ENCODE data around the gene TNFRSF6B.

Gene TNFRSF6B

DNA sequence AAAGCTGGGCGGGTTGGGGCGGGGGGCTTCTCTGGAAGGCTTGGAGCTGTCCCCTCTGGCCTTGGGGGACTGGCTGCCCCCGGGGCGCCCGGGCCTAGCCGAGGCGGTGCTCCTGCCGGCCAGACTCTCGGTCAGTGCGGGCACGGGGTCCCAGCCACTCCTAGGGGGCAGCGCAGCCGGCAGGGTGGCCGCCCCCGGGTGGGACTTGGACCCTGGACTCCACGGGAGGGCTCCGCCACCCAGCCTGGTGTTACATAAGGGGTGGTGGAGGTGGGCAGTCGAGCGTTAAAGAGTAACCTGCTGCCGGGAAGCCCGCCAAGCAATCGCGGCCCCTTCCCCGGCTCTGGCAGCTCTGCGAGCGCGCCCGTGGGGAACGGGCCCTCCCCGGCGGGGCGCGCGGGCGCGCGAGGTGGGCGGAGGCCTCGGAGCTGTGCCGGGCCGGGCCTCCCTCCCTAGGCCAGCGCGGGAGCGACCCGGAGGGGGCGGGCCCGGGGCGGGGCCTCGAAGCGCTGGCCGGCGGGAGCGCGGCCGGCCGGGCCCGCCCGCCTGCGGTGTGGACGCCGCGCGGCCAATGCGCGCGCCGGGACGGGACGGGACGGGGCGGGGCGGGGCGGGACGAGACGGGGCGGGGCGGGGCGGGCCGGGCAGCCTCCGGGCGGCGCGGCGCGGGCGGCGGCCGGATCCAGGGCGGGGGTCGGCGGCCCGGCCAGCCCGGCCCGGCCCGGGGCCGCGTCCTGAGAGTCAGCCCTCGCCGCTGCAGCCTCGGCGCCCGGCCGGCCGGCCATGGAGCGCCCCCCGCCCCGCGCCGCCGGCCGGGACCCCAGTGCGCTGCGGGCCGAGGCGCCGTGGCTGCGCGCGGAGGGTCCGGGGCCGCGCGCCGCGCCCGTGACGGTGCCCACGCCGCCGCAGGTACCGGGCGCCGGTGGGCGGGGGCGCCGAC is 42.9 kb downstream of the TNFRSF6B start, which contains the start of gene SLC2A4RG:
SLC2A4RG (plus strand) TSS at position 647 of the 940 bp plus-strand sequence; CDS start at position 784, 137 bp downstream.
- WGBS, 2 donors (ENCODE audit: extremely low coverage in 2 of 2, insufficient read length in 2 of 2, insufficient replicate concordance in 1 of 2) = no CpG with 5 or more reads among the region's 136 CpGs
- H2BK5ac ChIP-seq (ENCODE audit: low read length) = peak within 1 kb of the TSS; percentile 98

DNA sequence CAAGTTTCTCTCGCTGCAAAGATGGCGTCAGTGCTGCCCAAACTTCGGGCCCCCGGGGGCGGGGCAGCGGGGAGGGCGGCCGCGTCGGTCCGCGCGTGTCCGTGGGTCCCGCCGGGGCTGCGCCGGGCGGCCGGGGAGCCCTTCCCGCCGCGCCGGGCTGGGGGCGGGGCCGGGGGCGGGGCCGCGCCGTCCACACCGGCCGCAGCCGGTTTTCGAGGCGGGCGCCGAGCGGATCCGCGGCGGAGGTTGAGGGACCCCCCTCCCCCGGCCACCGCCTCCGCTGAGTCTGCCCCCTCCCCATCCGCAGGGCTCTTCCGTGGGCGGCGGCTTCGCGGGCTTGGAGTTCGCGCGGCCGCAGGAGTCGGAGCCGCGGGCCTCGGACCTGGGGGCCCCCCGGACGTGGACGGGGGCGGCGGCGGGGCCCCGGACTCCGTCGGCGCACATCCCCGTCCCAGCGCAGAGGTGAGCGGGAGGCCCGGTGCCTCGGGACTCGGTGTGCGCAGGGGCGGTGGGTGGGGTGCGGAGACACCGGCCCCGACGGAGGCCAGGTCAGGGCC is 43.7 kb downstream of the TNFRSF6B start:
- peak overlapping the region; percentile 8 for H2BK120ac ChIP-seq (ENCODE audit: low read depth, low read length)
- H3K27ac ChIP-seq (replicated peaks; ENCODE audit: low read length) = peak overlapping the region; percentile 94
- DNase-seq (ENCODE audit: low spot score) = peak; percentile 59
- H3K4ac ChIP-seq (ENCODE audit: low read length) = no peak overlapping the region
- H2BK12ac ChIP-seq (ENCODE audit: low read length) = no peak overlapping the region
- H4K91ac ChIP-seq (ENCODE audit: low read depth, low read length, poor library complexity) = no peak overlapping the region
- peak overlapping the region; percentile 67 for H2BK15ac ChIP-seq (ENCODE audit: low read length)
- H3K14ac ChIP-seq (ENCODE audit: low read length) = no peak overlapping the region
- H3K36me3 ChIP-seq (replicated peaks in 1 of 2; ENCODE audit: control insufficient read depth in 2 of 2, insufficient read depth in 2 of 2, low read length in 2 of 2) = peaks cover 18 to 57% of the 10 kb centered on the region in 2 donors
- peak overlapping the region; percentile 66 for H2AFZ ChIP-seq (ENCODE audit: low read length)
- no peak overlapping the region for H4K8ac ChIP-seq (ENCODE audit: low read depth, low read length)
- H3K79me1 ChIP-seq (ENCODE audit: low read depth, low read length) = peaks cover 16% of the 10 kb centered on the region
- H3K18ac ChIP-seq (ENCODE audit: low read length) = peak overlapping the region; percentile 97
- no peaks in the 10 kb centered on the region for H3K9me3 ChIP-seq (replicated peaks in 1 of 2; ENCODE audit: control insufficient read depth in 2 of 2, insufficient read depth in 1 of 2, low read depth in 1 of 2, low read length in 2 of 2)
- WGBS, 2 donors (ENCODE audit: extremely low coverage in 2 of 2, insufficient read length in 2 of 2, insufficient replicate concordance in 1 of 2) = no CpG with 5 or more reads among the region's 80 CpGs
- peak overlapping the region; percentile 98 for H2BK5ac ChIP-seq (ENCODE audit: low read length)
- peak overlapping the region; percentile 69 to 89 for H3K4me3 ChIP-seq (ENCODE audit: low read length in 2 of 2)
- peaks cover 10 to 20% of the 10 kb centered on the region in 2 donors for H3K4me1 ChIP-seq (ENCODE audit: control insufficient read depth in 2 of 2, insufficient read depth in 1 of 2, low read depth in 1 of 2, low read length in 2 of 2)
- peak overlapping the region; percentile 85 for H3K23ac ChIP-seq (ENCODE audit: low read depth, low read length, poor library complexity)
- H3K27me3 ChIP-seq (ENCODE audit: control insufficient read depth in 3 of 3, insufficient read depth in 3 of 3, low read depth in 1 of 3, low read length in 3 of 3) = no peaks in the 10 kb centered on the region
- peak overlapping the region; percentile 89 for H3K4me2 ChIP-seq (ENCODE audit: insufficient read depth, low read length, poor library complexity, severe bottlenecking)
- peak overlapping the region; percentile 100 for H2AK5ac ChIP-seq (ENCODE audit: low read depth, low read length)
- peak overlapping the region; percentile 97 for H3K9ac ChIP-seq (ENCODE audit: low read depth, low read length, poor library complexity)

More for the DNA sequence above, 42.9 kb downstream of the TNFRSF6B start, which contains the start of gene SLC2A4RG:
- peak within 1 kb of the TSS; percentile 8 for H2BK120ac ChIP-seq (ENCODE audit: low read depth, low read length)
- peak within 1 kb of the TSS; percentile 43 for H4K8ac ChIP-seq (ENCODE audit: low read depth, low read length)
- H2AFZ ChIP-seq (ENCODE audit: low read length) = peak within 1 kb of the TSS; percentile 91
- peak within 1 kb of the TSS; percentile 100 for H2AK5ac ChIP-seq (ENCODE audit: low read depth, low read length)
- peak within 1 kb of the TSS; percentile 97 for H3K18ac ChIP-seq (ENCODE audit: low read length)
- no peak within 1 kb of the TSS for H3K14ac ChIP-seq (ENCODE audit: low read length)
- no peaks in the 10 kb centered on the region for H3K27me3 ChIP-seq (ENCODE audit: control insufficient read depth in 3 of 3, insufficient read depth in 3 of 3, low read depth in 1 of 3, low read length in 3 of 3)
- H4K91ac ChIP-seq (ENCODE audit: low read depth, low read length, poor library complexity) = no peak within 1 kb of the TSS
- H3K36me3 ChIP-seq (replicated peaks in 1 of 2; ENCODE audit: control insufficient read depth in 2 of 2, insufficient read depth in 2 of 2, low read length in 2 of 2) = peaks cover 24 to 57% of the 10 kb centered on the region in 2 donors
- H3K27ac ChIP-seq (replicated peaks; ENCODE audit: low read length) = peak within 1 kb of the TSS; percentile 94
- peak within 1 kb of the TSS; percentile 97 for H3K9ac ChIP-seq (ENCODE audit: low read depth, low read length, poor library complexity)
- peaks cover 10 to 20% of the 10 kb centered on the region in 2 donors for H3K4me1 ChIP-seq (ENCODE audit: control insufficient read depth in 2 of 2, insufficient read depth in 1 of 2, low read depth in 1 of 2, low read length in 2 of 2)
- H3K4ac ChIP-seq (ENCODE audit: low read length) = no peak within 1 kb of the TSS
- peak within 1 kb of the TSS; percentile 90 for H2BK12ac ChIP-seq (ENCODE audit: low read length)
- H3K9me3 ChIP-seq (replicated peaks in 1 of 2; ENCODE audit: control insufficient read depth in 2 of 2, insufficient read depth in 1 of 2, low read depth in 1 of 2, low read length in 2 of 2) = no peaks in the 10 kb centered on the region
- peak; percentile 79 for DNase-seq (ENCODE audit: low spot score)
- peaks cover 16% of the 10 kb centered on the region for H3K79me1 ChIP-seq (ENCODE audit: low read depth, low read length)
- H2BK15ac ChIP-seq (ENCODE audit: low read length) = peak within 1 kb of the TSS; percentile 81
- peak within 1 kb of the TSS; percentile 97 for H3K4me2 ChIP-seq (ENCODE audit: insufficient read depth, low read length, poor library complexity, severe bottlenecking)
- peak within 1 kb of the TSS; percentile 85 for H3K23ac ChIP-seq (ENCODE audit: low read depth, low read length, poor library complexity)
- H3K4me3 ChIP-seq (ENCODE audit: low read length in 2 of 2) = peak within 1 kb of the TSS; percentile 69 to 89

DNA sequence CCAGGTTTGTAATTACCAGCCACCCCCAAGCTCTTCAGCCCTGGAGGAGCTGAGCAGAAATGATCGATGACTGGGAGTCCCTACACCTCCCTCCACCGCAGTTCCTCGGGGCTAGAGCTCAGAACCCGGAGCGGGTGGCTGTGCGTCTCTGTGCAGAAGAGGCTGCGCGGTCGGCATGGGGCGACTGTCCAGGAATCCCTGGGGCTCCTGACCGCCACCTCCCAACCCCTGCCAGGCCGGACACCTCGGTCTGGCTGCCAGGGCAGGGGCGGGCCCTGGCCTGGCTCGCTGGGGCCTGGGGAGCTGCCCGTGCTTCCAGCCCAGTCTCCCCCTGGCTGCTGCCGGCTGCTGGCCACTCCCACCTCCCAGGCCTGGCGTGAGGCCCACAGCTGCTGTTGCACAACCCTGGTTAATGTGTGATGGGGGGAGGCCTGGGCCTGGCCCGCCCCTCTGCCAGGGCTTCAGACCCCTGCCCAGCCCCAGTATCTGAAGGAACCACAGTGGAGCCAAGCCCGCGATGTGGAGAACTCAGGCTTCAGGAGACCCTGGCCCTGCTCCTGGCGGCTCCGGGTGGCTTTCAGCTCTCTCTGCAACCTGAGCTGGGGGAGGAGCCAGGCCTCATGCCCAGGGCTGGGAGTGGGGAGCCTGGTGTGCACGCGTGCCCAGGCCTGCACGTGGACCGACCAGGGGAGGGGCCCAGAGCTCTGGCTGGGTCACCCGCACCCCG is 44.3 kb downstream of the TNFRSF6B start:
- Histone ChIP-seq H3K9ac (ENCODE audit: low read depth, low read length, poor library complexity) (peak overlapping the region; percentile 97), H2BK12ac (ENCODE audit: low read length) (peak overlapping the region; percentile 90), H3K4me2 (ENCODE audit: insufficient read depth, low read length, poor library complexity, severe bottlenecking) (peak overlapping the region; percentile 89), H3K27ac (replicated peaks; ENCODE audit: low read length) (peak overlapping the region; percentile 94), H3K36me3 (replicated peaks in 1 of 2; ENCODE audit: control insufficient read depth in 2 of 2, insufficient read depth in 2 of 2, low read length in 2 of 2) (peaks cover 13 to 57% of the 10 kb centered on the region in 2 donors), H4K91ac (ENCODE audit: low read depth, low read length, poor library complexity) (no peak overlapping the region), H3K4ac (ENCODE audit: low read length) (no peak overlapping the region), H3K23ac (ENCODE audit: low read depth, low read length, poor library complexity) (peak overlapping the region; percentile 85), H2BK15ac (ENCODE audit: low read length) (peak overlapping the region; percentile 67), H3K27me3 (ENCODE audit: control insufficient read depth in 3 of 3, insufficient read depth in 3 of 3, low read depth in 1 of 3, low read length in 3 of 3) (no peaks in the 10 kb centered on the region), H2BK120ac (ENCODE audit: low read depth, low read length) (peak overlapping the region; percentile 8), H2BK5ac (ENCODE audit: low read length) (peak overlapping the region; percentile 98), H4K8ac (ENCODE audit: low read depth, low read length) (no peak overlapping the region), H2AK5ac (ENCODE audit: low read depth, low read length) (peak overlapping the region; percentile 100), H3K9me3 (replicated peaks in 1 of 2; ENCODE audit: control insufficient read depth in 2 of 2, insufficient read depth in 1 of 2, low read depth in 1 of 2, low read length in 2 of 2) (no peaks in the 10 kb centered on the region), H3K4me1 (ENCODE audit: control insufficient read depth in 2 of 2, insufficient read depth in 1 of 2, low read depth in 1 of 2, low read length in 2 of 2) (peaks cover 10 to 20% of the 10 kb centered on the region in 2 donors), H2AFZ (ENCODE audit: low read length) (peak overlapping the region; percentile 66), H3K14ac (ENCODE audit: low read length) (no peak overlapping the region), H3K18ac (ENCODE audit: low read length) (peak overlapping the region; percentile 97), H3K4me3 (ENCODE audit: low read length in 2 of 2) (peak overlapping the region; percentile 69 to 89), H3K79me1 (ENCODE audit: low read depth, low read length) (peaks cover 18% of the 10 kb centered on the region)
- DNase-seq (ENCODE audit: low spot score) = peak; percentile 75
- no CpG with 5 or more reads among the region's 29 CpGs for WGBS, 2 donors (ENCODE audit: extremely low coverage in 2 of 2, insufficient read length in 2 of 2, insufficient replicate concordance in 1 of 2)
